SK-N-SH (cell line): ENCODE results near the gene ANP32A. TPM values are rescaled to one million over a fixed set of nuclear protein-coding genes. Genes with fewer than 3 reads are reported as not detected.

Experiments used
- CTCF ChIA-PET: fragments of 300-600, 350-600 bp; formaldehyde crosslinking; extraction: SDS; loops from one replicate; lab custom pipeline; 2021; lab: Yijun Ruan, JAX
- POLR2A ChIA-PET: fragments of 350-600 bp; sonication (Branson Sonifier 250); formaldehyde crosslinking; extraction: SDS; loops from one replicate; lab custom pipeline; 2020; ENCODE audit warnings: antibody characterized with exemption, inconsistent platforms; lab: Yijun Ruan, JAX
- DNase-seq: peaks from one replicate; pipeline ENCODE4 v3.0.0; 2012
- H2AFZ ChIP-seq: fragments of 200-600 bp; sonication (generic); 2 replicates; pipeline ENCODE4 v1.8.1; 2016; ENCODE audit warnings: antibody characterized with exemption, mild to moderate bottlenecking, low read depth
- H3F3A ChIP-seq: fragments of 200-600 bp; sonication (generic); replicated peaks from 2 replicates; pipeline ENCODE3; 2016; ENCODE audit warnings: antibody characterized with exemption, mild to moderate bottlenecking; ENCODE audit not compliant: insufficient read depth
- H3K27ac ChIP-seq, 2 experiments: fragments of 200-500 bp in 1 of 2; fragments of 200-600 bp in 1 of 2; sonication (Bioruptor generic) in 1 of 2; sonication (generic), shearing (Covaris generic) in 1 of 2; 2 replicates each; pipeline versions ENCODE4 v1.5.1 to v1.6.1; 2014 to 2016; ENCODE audit warnings: low read depth in 2 of 2, inconsistent platforms in 1 of 2, low read length in 1 of 2, mild to moderate bottlenecking in 1 of 2, mixed read lengths in 1 of 2
- H3K27me3 ChIP-seq: fragments of 200-600 bp; sonication (generic), shearing (Covaris generic); 2 replicates; pipeline ENCODE4 v1.6.1; 2016; ENCODE audit warnings: mixed run types; ENCODE audit not compliant: insufficient read depth
- H3K36me3 ChIP-seq, 2 experiments: fragments of 200-500 bp in 1 of 2; fragments of 200-600 bp in 1 of 2; sonication (Bioruptor generic) in 1 of 2; sonication (generic) in 1 of 2; replicated peaks in 1 of 2; 2 replicates each; pipeline versions ENCODE3 to v1.5.1; 2014 to 2016; ENCODE audit warnings: low read length in 1 of 2, mild to moderate bottlenecking in 1 of 2; ENCODE audit not compliant: insufficient read depth in 2 of 2, control insufficient read depth in 1 of 2
- H3K4me1 ChIP-seq, 2 experiments: fragments of 200-500 bp in 1 of 2; fragments of 200-600 bp in 1 of 2; sonication (Bioruptor generic) in 1 of 2; sonication (generic), shearing (Covaris generic) in 1 of 2; 2 replicates each; pipeline versions ENCODE4 v1.5.1 to v1.6.1; 2014 to 2016; ENCODE audit warnings: low read depth in 1 of 2, low read length in 1 of 2, mixed run types in 1 of 2; ENCODE audit not compliant: insufficient read depth in 2 of 2, control insufficient read depth in 1 of 2
- H3K4me2 ChIP-seq: fragments of 200-600 bp; sonication (generic), shearing (Covaris generic); 2 replicates; pipeline ENCODE4 v1.6.1; 2017; ENCODE audit warnings: mixed run types
- H3K4me3 ChIP-seq, 2 experiments: fragments of 200-500 bp in 1 of 2; fragments of 200-600 bp in 1 of 2; sonication (Bioruptor generic) in 1 of 2; sonication (generic), shearing (Covaris generic) in 1 of 2; 2 replicates each; pipeline versions ENCODE4 v1.5.1 to v1.8.1; 2014 to 2016; ENCODE audit warnings: low read depth in 2 of 2, inconsistent platforms in 1 of 2, low read length in 1 of 2, mild to moderate bottlenecking in 1 of 2, mixed read lengths in 1 of 2, moderate library complexity in 1 of 2
- H3K79me2 ChIP-seq: fragments of 200-600 bp; sonication (generic); 2 replicates; pipeline ENCODE4 v1.8.1; 2017; ENCODE audit warnings: mild to moderate bottlenecking; ENCODE audit not compliant: insufficient read depth
- H3K9ac ChIP-seq: fragments of 200-600 bp; sonication (generic); 2 replicates; pipeline ENCODE4 v1.6.1; 2017; ENCODE audit warnings: mixed run types
- H3K9me2 ChIP-seq: fragments of 200-600 bp; sonication (generic); 2 replicates; pipeline ENCODE4 v1.6.1; 2017; ENCODE audit warnings: mixed run types
- H3K9me3 ChIP-seq: fragments of 200-600 bp; sonication (generic); 2 replicates; pipeline ENCODE4 v1.6.1; 2017; ENCODE audit warnings: mixed run types, mild to moderate bottlenecking, moderate library complexity
- H4K20me1 ChIP-seq: fragments of 200-600 bp; sonication (generic); 2 replicates; pipeline ENCODE4 v1.6.1; 2017; ENCODE audit warnings: mild to moderate bottlenecking, mixed run types; ENCODE audit not compliant: insufficient read depth
- CHD2 ChIP-seq: fragments of 150-350 bp; IDR thresholded peaks from 2 replicates; pipeline ENCODE4 v1.6.1; 2018; ENCODE audit warnings: low read length; ENCODE audit not compliant: partially characterized antibody
- CTCF ChIP-seq: fragments of 200-600 bp; sonication (generic); IDR thresholded peaks from 2 replicates; pipeline ENCODE4 v1.6.1; 2017; ENCODE audit warnings: antibody characterized with exemption, mild to moderate bottlenecking, moderate library complexity
- EZH2phosphoT487 ChIP-seq: fragments of 200-600 bp; sonication (generic); IDR thresholded peaks from 2 replicates; pipeline ENCODE4 v1.6.1; 2017; ENCODE audit warnings: low read depth, mixed run types, mild to moderate bottlenecking, antibody characterized with exemption, moderate library complexity, borderline replicate concordance
- FOXJ3 ChIP-seq: sonication (generic); formaldehyde crosslinking; IDR thresholded peaks from 2 replicates; pipeline ENCODE4 v1.5.1; 2020; ENCODE audit warnings: mild to moderate bottlenecking, missing genetic modification reagents
- FOXM1 ChIP-seq: IDR thresholded peaks from 2 replicates; pipeline ENCODE4 v1.4.0; 2012; ENCODE audit warnings: low read depth, mild to moderate bottlenecking
- GABPA ChIP-seq: IDR thresholded peaks from 2 replicates; pipeline ENCODE4 v1.4.0; 2012; ENCODE audit warnings: low read depth, mild to moderate bottlenecking
- IRF3 ChIP-seq: fragments of 150-350 bp; IDR thresholded peaks from 2 replicates; pipeline ENCODE4 v1.6.1; 2016; ENCODE audit warnings: mild to moderate bottlenecking, low read depth, low read length
- MAX ChIP-seq: IDR thresholded peaks from 2 replicates; pipeline ENCODE4 v1.4.0; 2012; ENCODE audit warnings: low read depth
- MEF2A ChIP-seq: IDR thresholded peaks from 2 replicates; pipeline ENCODE4 v1.4.0; 2012; ENCODE audit warnings: low read depth, borderline replicate concordance
- MXI1 ChIP-seq: IDR thresholded peaks from 2 replicates; pipeline ENCODE4 v1.6.1; 2012; ENCODE audit warnings: mild to moderate bottlenecking, low read depth, low read length, improper control_type of control experiment
- NRF1 ChIP-seq: IDR thresholded peaks from 2 replicates; pipeline ENCODE4 v1.6.1; 2012; ENCODE audit warnings: low read depth, mild to moderate bottlenecking, low read length
- POLR2AphosphoS5 ChIP-seq: IDR thresholded peaks from 2 replicates; pipeline ENCODE4 v1.6.1; 2012; ENCODE audit warnings: low read depth, low read length
- RCOR1 ChIP-seq: fragments of 150-350 bp; IDR thresholded peaks from 2 replicates; pipeline ENCODE4 v1.6.1; 2017; ENCODE audit warnings: antibody characterized with exemption, low read length
- REST ChIP-seq: IDR thresholded peaks from 2 replicates; pipeline ENCODE4 v1.6.1; 2012; ENCODE audit warnings: mild to moderate bottlenecking, low read depth, low read length, moderate library complexity
- RXRA ChIP-seq: IDR thresholded peaks from 2 replicates; pipeline ENCODE4 v1.4.0; 2012; ENCODE audit warnings: low read depth, mild to moderate bottlenecking, borderline replicate concordance
- SMC3 ChIP-seq: IDR thresholded peaks from 2 replicates; pipeline ENCODE4 v1.6.1; 2012; ENCODE audit warnings: low read depth, low read length, improper control_type of control experiment
- USF2 ChIP-seq: fragments of 150-350 bp; IDR thresholded peaks from 2 replicates; pipeline ENCODE4 v1.6.1; 2017; ENCODE audit warnings: antibody characterized with exemption, low read length, low read depth, borderline replicate concordance
- YY1 ChIP-seq: IDR thresholded peaks from 2 replicates; pipeline ENCODE4 v1.4.0; 2012; ENCODE audit warnings: low read depth, mild to moderate bottlenecking
- ZBTB33 ChIP-seq: IDR thresholded peaks from 2 replicates; pipeline ENCODE4 v1.4.0; 2012; ENCODE audit warnings: low read depth, borderline replicate concordance
- WGBS: methylation state at CpG from one replicate; pipeline ENCODE4 v1.1.6; 2017; ENCODE audit warnings: low lambda C conversion rate; 5-methylcytosine and 5-hydroxymethylcytosine counted together
- polyA plus RNA-seq, 3 experiments: library from polyadenylated mRNA; depleted of rRNA; stranded (reverse); fragments of >200 nt; gene quantifications; 2 replicates each; pipeline ENCODE4 v1.2.3, GENCODE V29; 2012

The ANP32A gene
- polyA plus RNA-seq, 1 of the 3 experiments (the other 2 are of a cell fraction), result 58.4 TPM

- TF ChIP-seq CTCF, result no peak
These were observed 8.6 kb downstream of the ANP32A start (continued) for GRCh38 chr15:68812069-68812468.

- peaks cover 100% of the 10 kb centered on the region for H3K79me2 ChIP-seq
- no peak overlapping the region for H3K9ac ChIP-seq
- H4K20me1 ChIP-seq, result peaks cover 84% of the 10 kb centered on the region
- no peak overlapping the region for H2AFZ ChIP-seq
- DNase-seq, result no peak
- ChIA-PET POLR2A (no interaction called here), CTCF (interaction anchor here (0.5 kb wide), 1 partner anchor 37 kb away, joined by 3 read pairs; no protein-coding TSS in a partner anchor)
- no peak overlapping the region for H3K27ac ChIP-seq
- no peaks in the 10 kb centered on the region for H3K27me3 ChIP-seq
- no peaks in the 10 kb centered on the region for H3K9me3 ChIP-seq
- H3K36me3 ChIP-seq, result peaks cover 0 to 7% of the 10 kb centered on the region in 2 experiments
- H3K9me2 ChIP-seq, result no peaks in the 10 kb centered on the region
- no peaks in the 10 kb centered on the region for H3F3A ChIP-seq
- no peak overlapping the region for H3K4me2 ChIP-seq
- WGBS, result 89% methylated on average over 9 of the region's 9 CpGs
- peaks cover 10 to 67% of the 10 kb centered on the region in 2 experiments; a peak in 3 of 4 replicates for H3K4me1 ChIP-seq
- no peak overlapping the region for H3K4me3 ChIP-seq
- TF ChIP-seq NRF1 (no peak), MXI1 (no peak), ZBTB33 (no peak), CTCF (no peak), RCOR1 (no peak), GABPA (no peak), IRF3 (no peak), MEF2A (no peak), FOXJ3 (no peak), FOXM1 (no peak), SMC3 (no peak), RXRA (no peak), USF2 (no peak), CHD2 (no peak), REST (no peak), POLR2AphosphoS5 (no peak), YY1 (no peak), MAX (no peak), EZH2phosphoT487 (no peak)
These were observed 11.2 kb downstream of the ANP32A start for GRCh38 chr15:68809517-68809916.
